Retinal pigment epithelial cell (primary cell): ENCODE measurements around the gene SLC30A2.

Experiments used
- DNase-seq: peaks from one replicate; pipeline ENCODE4 v3.0.0-alpha.2; 2010; ENCODE audit warnings: low read depth
- H3K4me3 ChIP-seq: 2 replicates; pipeline ENCODE4 v1.5.1; 2011; ENCODE audit warnings: mild to moderate bottlenecking, low read length, control low read depth, moderate library complexity
- TF ChIP-seq, protein P1 (sequence below): conservative IDR thresholded peaks from 2 replicates; pipeline ENCODE4 v1.5.1; 2011; ENCODE audit warnings: low read depth, low read length, control low read depth, inconsistent platforms

The SLC30A2 gene

DNA sequence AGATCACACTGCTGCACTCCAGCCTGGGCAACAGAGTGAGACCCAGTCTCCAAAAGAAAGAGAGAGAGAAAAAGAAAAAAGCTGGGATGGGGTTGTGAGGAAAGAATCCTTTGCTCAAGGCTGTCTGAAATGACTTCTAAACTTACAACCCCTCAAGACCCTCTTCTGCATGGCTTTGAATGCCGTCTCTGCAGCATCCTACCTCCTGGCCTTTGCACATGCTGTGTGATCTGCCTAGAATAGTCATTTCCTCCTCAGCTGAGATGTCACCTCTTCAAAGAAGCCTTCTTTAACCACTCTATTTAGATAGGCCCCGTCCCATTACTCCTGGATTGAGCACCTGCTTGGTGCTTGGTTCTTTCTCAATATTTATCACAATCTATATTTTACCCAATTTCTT is 38.9 kb upstream of the SLC30A2 start:
- no peak for DNase-seq
- TF ChIP-seq, protein P1, sequence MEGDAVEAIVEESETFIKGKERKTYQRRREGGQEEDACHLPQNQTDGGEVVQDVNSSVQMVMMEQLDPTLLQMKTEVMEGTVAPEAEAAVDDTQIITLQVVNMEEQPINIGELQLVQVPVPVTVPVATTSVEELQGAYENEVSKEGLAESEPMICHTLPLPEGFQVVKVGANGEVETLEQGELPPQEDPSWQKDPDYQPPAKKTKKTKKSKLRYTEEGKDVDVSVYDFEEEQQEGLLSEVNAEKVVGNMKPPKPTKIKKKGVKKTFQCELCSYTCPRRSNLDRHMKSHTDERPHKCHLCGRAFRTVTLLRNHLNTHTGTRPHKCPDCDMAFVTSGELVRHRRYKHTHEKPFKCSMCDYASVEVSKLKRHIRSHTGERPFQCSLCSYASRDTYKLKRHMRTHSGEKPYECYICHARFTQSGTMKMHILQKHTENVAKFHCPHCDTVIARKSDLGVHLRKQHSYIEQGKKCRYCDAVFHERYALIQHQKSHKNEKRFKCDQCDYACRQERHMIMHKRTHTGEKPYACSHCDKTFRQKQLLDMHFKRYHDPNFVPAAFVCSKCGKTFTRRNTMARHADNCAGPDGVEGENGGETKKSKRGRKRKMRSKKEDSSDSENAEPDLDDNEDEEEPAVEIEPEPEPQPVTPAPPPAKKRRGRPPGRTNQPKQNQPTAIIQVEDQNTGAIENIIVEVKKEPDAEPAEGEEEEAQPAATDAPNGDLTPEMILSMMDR = no peak
- no peak overlapping the region for H3K4me3 ChIP-seq

DNA sequence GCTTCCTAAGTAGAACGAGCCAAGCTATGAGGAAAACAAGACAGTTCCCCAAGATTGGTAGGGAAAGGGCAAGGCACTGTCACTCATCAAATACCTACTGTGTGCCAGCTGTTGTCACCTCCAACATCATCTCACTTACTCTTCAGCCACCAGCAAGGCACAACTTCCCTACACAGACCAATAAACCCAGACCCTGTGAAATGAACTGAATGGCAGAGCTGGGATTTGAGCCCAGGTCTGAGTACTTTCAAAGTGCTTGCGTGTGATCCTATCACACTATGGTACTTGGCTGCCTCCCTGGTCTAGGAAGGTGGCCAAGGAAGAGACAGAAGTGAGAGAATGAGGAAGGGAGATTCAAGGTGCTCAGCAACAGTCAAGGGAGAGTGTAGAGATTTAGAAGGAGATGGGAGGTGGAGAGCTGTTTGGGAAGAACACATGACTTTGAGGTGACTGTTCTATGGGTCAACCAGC is 38.2 kb upstream of the SLC30A2 start:
- H3K4me3 ChIP-seq = no peak overlapping the region
- DNase-seq = no peak
- TF ChIP-seq, protein P1 = no peak

DNA sequence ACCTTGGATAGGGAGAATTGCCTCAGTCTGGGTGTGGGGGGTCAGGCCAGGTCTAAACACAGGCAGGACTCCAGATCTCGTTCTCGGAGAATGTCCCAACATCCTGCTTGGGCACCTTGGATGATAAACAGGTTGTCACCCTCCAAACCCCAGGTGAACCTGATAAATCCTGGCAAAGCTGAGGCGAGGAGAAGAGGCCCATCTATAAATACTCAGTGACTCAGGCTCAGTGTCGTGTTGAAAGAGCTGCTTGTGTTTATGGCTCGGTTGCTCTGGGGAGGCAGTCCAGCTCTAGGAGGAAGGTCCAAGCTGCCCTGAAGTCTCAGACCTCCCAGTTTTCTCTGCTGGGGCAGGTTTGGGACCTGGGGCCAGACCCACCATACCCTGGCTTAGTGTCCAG is 37.3 kb upstream of the SLC30A2 start:
- DNase-seq = no peak
- no peak overlapping the region for H3K4me3 ChIP-seq
- TF ChIP-seq, protein P1 = no peak

DNA sequence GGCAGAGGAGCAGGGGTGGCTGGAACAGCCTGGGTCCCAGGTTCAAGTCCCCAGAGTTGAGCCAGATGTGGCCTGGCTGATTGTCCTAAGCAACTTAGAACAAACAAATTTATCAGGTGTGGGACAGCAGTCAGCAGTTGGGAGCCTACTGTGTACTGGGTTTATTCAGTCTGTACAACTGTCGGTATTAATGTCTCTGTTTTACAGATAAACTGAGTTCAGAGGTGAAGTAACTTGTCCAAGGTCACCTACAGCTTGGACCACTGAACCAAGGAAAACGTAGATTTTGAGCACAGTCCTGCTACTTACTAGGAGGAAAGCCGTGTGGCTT is 36.1 kb upstream of the SLC30A2 start:
- TF ChIP-seq, protein P1 = no peak
- H3K4me3 ChIP-seq = no peak overlapping the region
- DNase-seq = no peak

DNA sequence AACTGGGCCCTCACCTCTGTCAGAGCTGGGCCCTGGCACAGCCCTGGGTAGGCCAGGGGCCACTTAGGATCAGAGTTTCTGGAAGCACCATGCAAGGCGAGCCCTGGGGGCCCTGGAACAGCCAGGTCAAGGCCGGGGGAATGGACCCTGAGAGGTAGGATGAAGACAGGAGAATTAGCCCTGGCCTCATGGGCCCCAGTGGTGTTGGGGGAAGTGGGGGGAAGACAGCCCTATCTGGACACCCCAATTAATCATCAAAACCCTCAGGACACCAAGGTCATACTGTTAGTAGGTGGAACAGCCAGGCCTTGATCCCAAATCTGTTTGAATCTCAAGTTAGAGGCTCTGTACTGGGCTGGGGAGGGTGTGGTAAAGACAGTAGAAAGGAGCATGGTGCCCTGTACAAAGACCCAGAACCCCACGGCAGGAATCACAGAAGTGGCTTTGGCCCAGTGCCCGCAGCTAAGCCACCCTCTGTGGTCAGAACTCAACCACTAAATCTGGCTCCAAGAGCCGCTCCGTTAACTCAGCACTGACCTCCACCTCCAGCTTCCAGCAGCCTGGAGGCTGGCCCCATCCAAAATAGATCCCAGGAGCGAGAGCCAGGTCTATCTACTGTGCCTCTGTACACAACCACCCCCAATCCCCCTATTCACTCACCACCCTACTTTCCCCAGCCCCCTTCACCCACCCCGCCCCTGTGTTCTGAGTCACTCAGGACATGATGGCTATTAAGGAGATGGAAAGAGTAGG is 35.5 kb upstream of the SLC30A2 start:
- H3K4me3 ChIP-seq = no peak overlapping the region
- DNase-seq = no peak
- TF ChIP-seq, protein P1 = no peak

DNA sequence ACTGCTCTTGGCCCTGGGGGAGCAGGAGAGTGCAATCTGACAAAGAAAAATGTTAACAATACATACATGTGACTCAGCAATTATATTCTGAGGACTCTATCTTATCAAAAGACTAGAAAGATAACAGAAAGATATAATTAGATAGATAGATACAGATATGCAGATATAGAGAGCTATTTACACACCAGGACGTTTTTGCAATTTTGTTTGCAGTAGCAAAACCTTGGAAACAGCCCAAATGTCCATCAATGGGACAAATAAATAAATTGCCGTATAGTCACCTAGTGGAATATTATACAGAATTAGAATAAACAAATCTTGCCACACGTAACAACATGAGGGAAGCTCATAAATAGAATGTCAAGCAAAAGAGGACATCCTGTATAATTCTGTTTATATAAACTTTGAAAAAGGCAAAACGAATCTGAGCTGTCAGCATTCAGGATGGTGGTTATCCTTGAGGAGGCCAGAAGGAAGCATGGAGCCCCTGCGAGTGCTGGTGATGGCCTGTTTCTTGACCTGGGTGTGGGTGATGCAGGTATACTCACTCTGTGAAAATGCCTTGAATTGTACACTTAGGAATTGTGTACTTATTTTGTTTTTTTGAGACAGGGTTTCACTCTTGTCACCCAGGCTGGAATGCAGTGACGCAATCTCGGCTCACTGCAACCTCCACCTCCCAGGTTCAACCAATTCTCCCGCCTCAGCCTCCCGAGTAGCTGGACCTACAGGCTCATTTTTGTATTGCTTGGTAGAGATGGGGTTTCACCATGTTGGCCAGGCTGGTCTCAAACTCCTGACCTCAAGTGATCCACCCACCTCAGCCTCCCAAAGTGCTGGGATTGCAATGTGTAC is 34.3 kb upstream of the SLC30A2 start:
- H3K4me3 ChIP-seq = no peak overlapping the region
- no peak for DNase-seq

More for the DNA sequence above, 34.3 kb upstream of the SLC30A2 start:
- TF ChIP-seq, protein P1 = no peak
